GM18951 (cell line): Measurements from ENCODE around the gene HOXC4.

Experiments used
- POLR2A ChIP-seq: IDR thresholded peaks from 4 replicates; pipeline ENCODE4 v1.6.1; 2011; ENCODE audit warnings: mild to moderate bottlenecking; ENCODE audit not compliant: insufficient read length, insufficient read depth; ENCODE audit errors: extremely low read depth
- in situ Hi-C: fragments of 300-500 bp; cut with MboI; formaldehyde crosslinking; loops from one replicate; pipeline ENCODE4 v1.12.0; 2022; ENCODE audit warnings: low sequenced_read_pairs, mixed read lengths, inconsistent platforms; ENCODE audit not compliant: unreplicated experiment

HOXC4 gene

DNA sequence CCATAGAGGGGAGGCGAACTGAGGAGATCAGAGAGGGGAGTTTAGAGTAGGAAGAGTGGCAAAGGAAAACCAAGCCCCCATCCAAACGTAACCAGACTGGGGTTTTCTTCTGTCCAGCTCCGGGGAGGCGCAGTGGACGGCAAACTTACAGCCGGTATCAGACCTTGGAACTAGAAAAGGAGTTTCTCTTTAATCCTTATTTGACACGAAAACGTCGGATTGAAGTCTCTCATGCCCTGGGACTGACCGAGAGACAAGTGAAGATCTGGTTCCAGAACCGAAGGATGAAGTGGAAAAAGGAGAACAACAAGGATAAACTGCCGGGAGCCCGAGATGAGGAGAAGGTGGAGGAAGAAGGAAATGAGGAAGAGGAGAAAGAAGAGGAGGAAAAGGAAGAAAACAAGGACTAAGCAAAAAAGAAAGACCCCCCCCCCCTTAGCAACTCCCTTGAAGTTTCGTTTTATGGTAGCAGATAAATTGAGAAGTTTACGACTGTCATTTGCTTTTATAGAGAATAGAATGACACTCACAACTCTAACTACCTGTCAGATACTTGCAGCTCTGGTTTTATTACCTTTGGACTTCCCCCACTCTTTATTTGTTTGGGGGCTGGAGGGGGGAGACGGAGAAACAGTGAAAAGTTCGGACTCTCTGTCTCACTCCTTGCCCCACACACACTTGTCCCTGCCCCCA, 42.5 kb upstream of the HOXC4 start:
- in situ Hi-C loops = loop anchor here (25.0 kb wide), 1 partner anchor 351 kb away; the partner anchor contains the start of gene GPR84

GRCh38 chr12:54011665-54012532, 41.7 kb upstream of the HOXC4 start:
- TF ChIP-seq POLR2A = no peak
- in situ Hi-C loops = loop anchor here (25.0 kb wide), 1 partner anchor 350 kb away; the partner anchor contains the start of gene GPR84

More for the DNA sequence above, 42.5 kb upstream of the HOXC4 start:
- no peak for TF ChIP-seq POLR2A

- no peak for TF ChIP-seq POLR2A
- in situ Hi-C loops = loop anchor here (25.0 kb wide), 1 partner anchor 349 kb away; the partner anchor contains the start of gene GPR84
Observed at GRCh38 chr12:54012631-54013409, 40.8 kb upstream of the HOXC4 start.

DNA sequence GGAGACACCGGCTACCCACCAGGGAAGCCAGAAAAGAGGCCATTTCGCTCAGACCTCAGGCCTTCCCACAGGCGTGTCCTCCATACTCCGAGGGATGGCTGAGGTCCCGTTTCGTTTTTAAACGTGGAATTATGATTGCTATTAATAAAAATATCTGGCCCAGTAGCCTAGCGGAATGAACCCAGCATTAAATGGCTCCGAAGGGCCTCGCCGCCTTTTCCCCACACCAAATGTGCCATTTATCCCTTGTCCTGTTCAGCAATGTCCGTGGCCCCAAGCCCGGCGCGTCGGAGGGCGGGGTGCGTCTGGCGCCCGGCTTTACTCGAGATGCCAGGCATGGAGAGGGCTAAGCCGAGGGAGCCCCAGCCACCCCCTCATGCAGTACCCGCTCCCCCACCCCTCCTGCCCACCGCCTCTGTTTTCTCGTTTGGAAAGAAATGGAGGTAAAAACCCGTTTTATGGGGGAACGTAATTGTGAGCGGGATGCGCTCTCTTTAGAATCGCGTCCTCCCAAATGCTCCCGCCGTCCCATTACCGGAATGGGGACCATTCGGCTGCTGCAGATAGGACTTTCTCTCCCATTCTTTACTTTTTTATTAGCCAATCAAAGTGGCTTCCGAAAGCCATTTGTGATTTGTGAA, 39.1 kb upstream of the HOXC4 start:
- TF ChIP-seq POLR2A = no peak
- in situ Hi-C loops = loop anchor here (25.0 kb wide), 1 partner anchor 348 kb away; the partner anchor contains the start of gene GPR84

DNA sequence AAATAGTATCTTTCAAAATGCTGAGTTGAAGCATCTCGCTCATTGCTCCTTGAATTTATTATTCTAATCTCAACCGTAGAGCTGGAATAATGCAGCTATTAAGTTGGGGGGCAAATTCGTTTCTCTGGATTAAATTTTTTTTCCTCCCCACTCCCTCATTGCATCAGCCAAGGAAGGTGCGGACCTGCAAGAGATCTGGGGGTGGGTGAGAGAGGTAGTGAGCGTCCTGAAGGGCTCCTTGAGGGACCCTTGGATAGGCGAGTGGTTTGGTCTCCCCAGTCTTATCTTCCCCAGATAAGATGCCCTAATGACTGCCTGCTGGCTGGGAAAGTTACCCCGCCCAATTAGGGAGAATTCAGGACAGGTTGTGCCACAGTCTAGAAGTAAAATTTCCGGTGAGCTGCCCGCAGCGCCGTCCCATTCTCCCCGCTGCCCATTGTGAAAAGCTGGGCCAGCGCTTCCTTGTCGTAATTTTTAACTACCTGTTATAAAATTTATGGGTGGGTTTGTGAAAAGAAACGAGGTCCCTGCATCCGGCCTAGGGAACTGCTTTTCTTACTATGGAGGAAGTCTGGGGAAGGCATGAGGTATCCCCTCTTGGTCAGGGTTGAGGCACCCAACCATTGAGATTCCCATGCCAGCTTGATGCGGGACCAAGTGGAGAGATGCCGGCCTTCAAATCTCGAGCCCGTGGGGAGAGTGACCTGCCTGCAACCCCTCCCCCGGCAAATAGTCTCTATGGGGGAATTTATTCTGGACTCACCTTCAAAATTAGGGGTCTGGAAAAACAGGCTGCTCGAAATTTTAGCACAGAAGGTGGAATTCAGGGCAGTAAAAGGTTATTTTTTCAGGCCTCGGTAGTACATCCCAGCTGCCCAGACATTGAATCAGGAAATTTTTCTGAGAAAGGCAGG, 38.4 kb upstream of the HOXC4 start:
- no peak for TF ChIP-seq POLR2A
- in situ Hi-C loops = loop anchor here (25.0 kb wide), 1 partner anchor 347 kb away; the partner anchor contains the start of gene GPR84

DNA sequence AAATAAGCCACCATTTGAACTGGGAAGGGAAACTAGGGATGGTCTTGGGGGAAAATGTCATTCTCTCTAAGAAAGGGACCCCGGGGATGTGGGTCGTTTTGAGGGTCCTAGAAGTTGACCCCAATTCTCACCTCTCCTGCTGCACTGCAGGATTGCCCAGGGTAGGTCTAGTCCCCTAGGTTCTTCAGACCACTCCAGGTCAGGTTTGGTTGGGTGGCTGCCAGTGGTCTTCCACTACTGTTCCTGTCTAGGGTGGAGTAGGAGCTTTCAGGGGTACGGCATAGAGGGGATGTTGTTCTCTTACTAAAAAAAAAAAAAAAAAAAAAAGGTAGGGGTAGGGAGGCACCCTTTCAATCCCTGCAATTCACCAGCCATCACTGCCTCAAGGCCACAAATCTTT, 37.6 kb upstream of the HOXC4 start:
- in situ Hi-C loops = loop anchor here (25.0 kb wide), 1 partner anchor 346 kb away; the partner anchor contains the start of gene GPR84
- no peak for TF ChIP-seq POLR2A

DNA sequence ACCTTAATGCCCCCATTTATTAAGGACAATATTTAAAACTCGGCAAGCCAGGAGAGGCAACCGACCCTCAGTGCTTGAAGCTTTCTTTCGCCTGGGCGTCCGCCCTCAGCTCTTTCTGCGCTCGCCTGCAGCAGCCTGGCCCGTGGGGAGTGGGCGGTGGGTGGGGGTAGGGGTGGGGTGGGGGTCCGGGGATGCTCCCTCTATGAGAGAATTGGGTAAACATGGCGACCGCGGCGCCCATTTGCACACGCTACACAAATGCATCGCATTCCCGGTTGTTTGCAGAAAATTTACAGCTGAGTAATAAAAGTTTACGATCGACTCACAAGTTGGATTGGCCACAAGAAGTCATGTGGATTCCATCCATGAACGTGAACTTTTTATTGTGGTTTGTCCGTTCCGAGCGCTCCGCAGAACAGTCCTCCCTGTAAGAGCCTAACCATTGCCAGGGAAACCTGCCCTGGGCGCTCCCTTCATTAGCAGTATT, 37.1 kb upstream of the HOXC4 start:
- no peak for TF ChIP-seq POLR2A
- in situ Hi-C loops = loop anchor here (25.0 kb wide), 1 partner anchor 346 kb away; the partner anchor contains the start of gene GPR84

- in situ Hi-C loops = loop anchor here (25.0 kb wide), 1 partner anchor 345 kb away; the partner anchor contains the start of gene GPR84
Observed at GRCh38 chr12:54017027-54017788, 36.4 kb upstream of the HOXC4 start.

DNA sequence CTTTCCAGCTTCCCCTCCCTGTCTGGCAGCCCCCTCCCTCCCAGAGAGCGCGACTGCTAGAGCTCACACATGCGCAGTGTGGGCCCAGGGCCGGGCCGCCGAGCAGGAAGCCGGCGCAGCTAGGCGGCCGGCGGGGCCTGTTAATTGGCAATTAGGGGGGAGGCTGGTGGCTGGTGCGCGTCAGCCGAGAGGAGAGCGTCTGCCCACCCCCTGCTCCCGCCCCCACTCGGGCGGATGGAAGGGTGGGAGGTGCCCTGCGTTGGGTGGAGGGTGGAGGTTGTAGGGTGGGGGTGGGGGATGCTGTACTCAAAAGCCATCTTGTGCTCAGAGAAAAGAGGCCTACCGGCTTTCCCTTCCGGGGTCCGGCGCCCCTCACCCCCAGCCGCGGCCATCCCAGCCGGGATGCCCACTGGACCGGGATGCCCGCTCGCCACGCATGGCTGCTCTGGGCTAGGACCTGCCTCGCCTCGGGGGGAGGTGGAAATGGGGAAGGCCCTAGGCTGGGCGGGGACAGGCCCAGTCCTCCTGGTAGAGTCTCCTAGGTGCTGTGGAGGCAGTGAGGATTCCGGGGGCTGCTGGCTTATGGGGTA, 35.7 kb upstream of the HOXC4 start:
- TF ChIP-seq POLR2A = peak; percentile 60
- in situ Hi-C loops = loop anchor here (25.0 kb wide), 1 partner anchor 344 kb away; the partner anchor contains the start of gene GPR84

More at GRCh38 chr12:54017027-54017788, 36.4 kb upstream of the HOXC4 start:
- TF ChIP-seq POLR2A = no peak

- in situ Hi-C loops = loop anchor here (25.0 kb wide), 1 partner anchor 344 kb away; the partner anchor contains the start of gene GPR84
- no peak for TF ChIP-seq POLR2A
Observed at GRCh38 chr12:54018468-54018984, 35.1 kb upstream of the HOXC4 start.
